Transverse colon (tissue), 3 donors: ENCODE results near the gene GAB2.

ENCODE experiments used
- EP300 ChIP-seq: sonication (generic); formaldehyde crosslinking; IDR thresholded peaks from one replicate; pipeline ENCODE4 v1.6.1; 2017; ENCODE audit warnings: antibody characterized with exemption, low read depth
- POLR2AphosphoS5 ChIP-seq, 3 donors: sonication (generic); formaldehyde crosslinking; IDR thresholded peaks; one replicate each; pipeline ENCODE4 v1.6.1; 2016; ENCODE audit warnings: antibody characterized with exemption in 3 of 3

GRCh38 chr11:78390809-78391208 is 26.8 kb downstream of the GAB2 start:
- TF ChIP-seq EP300 (no peak), POLR2AphosphoS5 (IDR thresholded peaks at IDR 0.05) (no peak)
